ENCODE measurements around the gene PTPN6.

Gene PTPN6

DNA sequence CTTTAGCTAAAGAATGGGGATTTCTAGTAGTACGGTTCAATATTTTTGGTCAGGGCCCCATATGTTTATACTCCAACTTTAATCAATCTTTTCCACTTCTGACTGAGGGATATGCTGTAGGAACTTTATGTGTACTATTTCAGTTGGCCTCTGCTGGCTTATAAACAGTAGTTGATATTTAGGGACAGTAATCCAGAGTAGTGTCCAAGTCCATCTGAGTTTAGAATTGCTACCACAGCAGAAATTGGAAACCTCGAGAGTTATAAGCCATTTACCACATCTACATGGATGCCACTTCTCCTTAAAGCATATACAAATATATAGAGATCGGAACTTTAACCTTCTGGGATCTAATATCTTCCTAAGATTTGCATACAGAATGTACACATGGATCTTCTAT lies 55.5 kb downstream of the PTPN6 start:
- DNase-seq (ENCODE audit: low spot score) (no peak), FAIRE-seq (no peak)

DNA sequence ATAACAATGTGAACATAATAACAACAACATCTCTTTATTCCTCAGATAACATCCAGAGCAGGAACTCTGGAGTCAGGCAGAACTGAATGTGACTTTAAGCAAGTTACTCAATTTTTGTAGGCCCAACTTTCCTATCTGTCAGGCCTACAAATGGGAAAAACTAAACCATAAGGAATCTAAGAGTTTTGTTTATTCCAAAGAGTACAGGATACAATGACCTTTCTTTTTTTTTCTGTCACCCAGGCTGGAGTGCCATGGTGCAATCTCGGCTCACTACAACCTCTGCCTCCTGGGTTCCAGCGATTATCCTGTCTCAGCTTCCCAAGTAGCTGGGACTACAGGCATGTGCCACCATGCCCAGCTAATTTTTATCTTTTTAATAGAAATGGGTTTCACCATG lies 57.7 kb downstream of the PTPN6 start:
- DNase-seq (ENCODE audit: low spot score) (no peak), FAIRE-seq (no peak)

DNA sequence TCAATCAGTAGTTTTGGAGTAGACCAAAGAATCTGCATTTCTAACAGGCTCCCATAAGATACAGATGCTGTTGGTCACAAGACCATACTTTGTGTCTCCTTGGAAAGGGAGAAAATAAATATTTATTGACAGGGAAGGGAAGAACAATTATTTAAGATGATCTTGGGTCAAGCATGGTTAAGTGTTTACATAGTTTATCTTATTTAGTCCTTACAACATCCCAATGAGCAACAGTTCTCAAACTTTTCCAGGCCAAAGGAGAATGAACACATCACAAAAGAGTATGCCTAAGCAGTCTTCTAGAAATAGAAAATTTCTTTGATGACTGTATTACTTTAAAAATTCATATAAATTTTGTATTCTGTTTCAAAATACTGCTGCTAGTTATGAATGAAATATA lies 58.4 kb downstream of the PTPN6 start:
- no peak for FAIRE-seq
- no peak for DNase-seq (ENCODE audit: low spot score)
